T47D (cell line): ENCODE data around the gene CD70.
"Not testable (repeated sequence)": the region's sequence is repeated elsewhere in the genome, so short reads cannot be mapped to it uniquely, and the experiment has no call there.

Experiments
- DNase-seq, 2 experiments: peaks; one replicate each; pipeline versions ENCODE4 v3.0.0 to v3.0.0-alpha.2; 2011 to 2012; ENCODE audit warnings: low read depth in 1 of 2, low spot score in 1 of 2
- JUND ChIP-seq: IDR thresholded peaks from 2 replicates; pipeline ENCODE4 v1.6.1; 2012; ENCODE audit warnings: low read depth
- in situ Hi-C: cut with HindIII; loops from 2 replicates; pipeline ENCODE4 v1.10.0; 2016; ENCODE audit warnings: low sequenced_read_pairs, low pct_unique_long_range_greater_than_20kb

The CD70 gene, protein sequence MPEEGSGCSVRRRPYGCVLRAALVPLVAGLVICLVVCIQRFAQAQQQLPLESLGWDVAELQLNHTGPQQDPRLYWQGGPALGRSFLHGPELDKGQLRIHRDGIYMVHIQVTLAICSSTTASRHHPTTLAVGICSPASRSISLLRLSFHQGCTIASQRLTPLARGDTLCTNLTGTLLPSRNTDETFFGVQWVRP

DNA sequence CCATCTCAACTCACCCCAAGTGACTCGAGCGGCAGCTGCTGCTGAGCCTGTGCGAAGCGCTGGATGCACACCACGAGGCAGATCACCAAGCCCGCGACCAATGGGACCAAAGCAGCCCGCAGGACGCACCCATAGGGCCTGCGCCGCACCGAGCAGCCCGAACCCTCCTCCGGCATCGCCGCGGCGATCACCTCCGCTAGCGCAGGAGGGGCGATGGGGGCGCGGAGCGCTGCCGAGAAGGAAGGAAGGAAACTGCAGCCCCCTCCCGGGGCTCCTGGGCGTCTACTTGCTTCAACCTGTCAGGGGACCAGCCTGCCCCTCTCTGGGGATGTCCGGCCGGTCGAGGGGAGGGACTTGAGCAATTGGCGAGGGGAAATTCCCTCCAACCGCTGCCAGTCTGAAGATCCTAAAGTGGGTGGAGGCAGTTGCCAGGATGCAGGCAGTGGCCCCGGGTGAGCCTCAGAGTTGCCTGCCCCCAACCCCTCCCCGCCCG lies at the start of gene CD70:
Gene CD70, minus strand, starts transcription at position 324 of the 493 bp plus-strand sequence. Its CDS starts 148 bp downstream, at position 176.
- in situ Hi-C loops = no loop called here
- TF ChIP-seq JUND = no peak
- DNase-seq = peak; percentile 35 to 46

DNA sequence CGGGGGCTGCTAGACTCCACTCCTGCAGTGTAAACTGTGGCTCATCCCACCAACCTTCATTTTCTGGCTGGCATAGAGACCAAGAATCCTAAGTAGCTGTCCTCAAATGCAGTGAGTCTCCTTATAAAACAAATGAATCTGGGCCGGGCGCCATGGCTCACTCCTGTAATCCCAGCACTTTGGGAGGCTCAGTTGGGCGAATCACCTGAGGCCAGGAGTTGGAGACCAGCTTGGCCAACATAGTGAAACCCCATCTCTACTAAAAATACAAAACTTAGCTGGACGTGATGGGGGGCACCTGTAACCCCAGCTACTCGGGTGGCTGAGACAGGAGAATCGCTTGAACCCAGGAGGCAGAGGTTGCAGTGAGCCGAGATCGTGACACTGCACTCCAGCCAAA lies 49.4 kb upstream of the CD70 start:
- in situ Hi-C loops, DNase-seq: not testable (repeated sequence)

DNA sequence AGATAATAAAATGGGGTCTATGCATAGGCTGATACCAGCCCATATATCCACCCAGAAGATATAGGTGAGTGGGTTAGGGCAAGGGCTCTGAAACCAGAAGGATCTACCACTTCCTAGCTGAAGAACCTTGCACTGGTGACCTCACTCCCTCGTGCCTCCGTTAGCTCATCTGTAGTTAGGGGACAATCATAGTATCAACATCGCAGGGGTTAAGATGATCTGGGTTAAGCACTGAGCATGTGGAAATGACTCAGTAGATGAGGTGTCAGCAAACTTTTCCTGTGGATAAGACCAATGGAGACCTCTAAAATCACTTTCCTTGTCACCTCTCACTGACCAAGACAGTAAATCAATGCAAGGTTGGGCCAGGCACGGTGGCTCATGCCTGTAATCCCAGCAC lies 48.5 kb upstream of the CD70 start:
- in situ Hi-C loops = no loop called here
- no peak for TF ChIP-seq JUND
- no peak for DNase-seq

DNA sequence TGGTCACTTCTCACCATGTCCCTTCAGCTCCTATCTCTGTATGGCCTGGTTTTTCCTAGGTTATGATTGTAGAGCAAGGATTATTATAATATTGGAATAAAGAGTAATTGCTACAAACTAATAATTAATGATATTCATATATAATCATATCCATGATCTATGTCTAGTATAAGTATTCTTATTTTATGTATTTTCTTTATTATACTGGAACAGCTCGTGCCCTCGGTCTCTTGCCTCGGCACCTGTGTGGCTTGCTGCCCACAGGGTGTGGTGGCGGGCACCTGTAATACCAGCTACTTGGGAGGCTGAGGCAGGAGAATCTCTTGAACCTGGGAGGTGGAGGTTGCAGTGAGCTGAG lies 42.5 kb upstream of the CD70 start:
- DNase-seq, in situ Hi-C loops: not testable (repeated sequence)

DNA sequence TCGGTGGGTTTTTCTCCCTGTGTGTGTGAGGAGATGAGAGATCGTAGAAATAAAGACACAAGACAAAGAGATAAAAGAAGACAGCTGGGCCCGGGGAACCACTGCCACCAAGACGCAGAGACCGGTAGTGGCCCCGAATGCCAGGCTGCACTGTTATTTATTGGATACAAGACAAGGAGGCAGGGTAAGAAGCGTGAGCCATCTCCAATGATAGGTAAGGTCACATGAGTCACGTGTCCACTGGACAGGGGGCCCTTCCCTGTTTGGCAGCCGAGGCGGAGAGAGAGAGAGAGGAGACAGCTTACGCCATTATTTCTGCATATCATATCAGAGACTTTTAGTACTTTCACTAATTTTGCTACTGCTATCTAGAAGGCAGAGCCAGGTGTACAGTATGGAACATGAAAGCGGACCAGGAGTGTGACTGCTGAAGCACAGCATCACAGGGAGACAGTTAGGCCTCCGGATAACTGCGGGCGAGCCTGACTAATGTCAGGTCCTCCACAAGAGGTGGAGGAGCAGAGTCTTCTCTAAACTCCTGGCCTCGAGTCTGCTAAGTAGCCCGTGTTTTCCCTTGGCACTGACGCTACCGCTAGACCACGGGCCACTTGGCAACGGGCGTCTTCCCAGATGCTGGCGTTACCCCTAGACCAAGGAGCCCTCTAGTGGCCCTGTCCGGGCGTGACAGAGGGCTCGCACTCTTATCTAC lies 42.0 kb upstream of the CD70 start:
- in situ Hi-C loops = not testable (repeated sequence)

DNA sequence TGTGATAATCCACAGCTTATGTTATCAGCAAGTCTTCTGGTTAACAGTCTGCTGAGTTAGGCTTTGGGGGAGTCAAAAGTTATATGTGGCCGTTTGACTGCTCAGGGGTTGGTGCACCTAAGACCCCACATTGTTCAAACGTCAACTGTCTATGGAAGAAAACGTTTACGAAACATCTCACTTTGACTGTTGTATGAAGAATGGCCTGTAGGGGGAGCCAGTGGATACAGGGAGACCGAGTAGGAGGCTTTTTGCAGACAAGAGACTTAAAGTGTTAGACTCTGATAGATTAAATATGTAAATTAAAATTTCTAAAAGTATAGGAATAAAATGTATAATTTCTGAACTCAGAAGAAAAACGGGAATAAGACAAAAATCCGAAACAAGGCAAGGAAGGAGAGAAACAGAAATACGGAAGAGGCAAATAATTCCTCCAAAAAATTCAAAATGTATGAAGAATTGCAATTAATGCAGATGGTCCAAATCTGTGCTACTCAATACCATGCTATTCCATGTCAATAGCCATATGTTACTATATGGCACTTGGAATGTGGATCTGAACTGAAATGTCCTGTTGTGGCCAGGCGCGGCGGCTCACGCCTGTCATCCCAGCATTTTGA lies 41.2 kb upstream of the CD70 start:
- in situ Hi-C loops = no loop called here
- DNase-seq = peak in 1 of 2 experiments; percentile 80
- TF ChIP-seq JUND = no peak

More for the DNA sequence above, 42.0 kb upstream of the CD70 start:
- peak in 1 of 2 experiments; percentile 71 for DNase-seq

DNA sequence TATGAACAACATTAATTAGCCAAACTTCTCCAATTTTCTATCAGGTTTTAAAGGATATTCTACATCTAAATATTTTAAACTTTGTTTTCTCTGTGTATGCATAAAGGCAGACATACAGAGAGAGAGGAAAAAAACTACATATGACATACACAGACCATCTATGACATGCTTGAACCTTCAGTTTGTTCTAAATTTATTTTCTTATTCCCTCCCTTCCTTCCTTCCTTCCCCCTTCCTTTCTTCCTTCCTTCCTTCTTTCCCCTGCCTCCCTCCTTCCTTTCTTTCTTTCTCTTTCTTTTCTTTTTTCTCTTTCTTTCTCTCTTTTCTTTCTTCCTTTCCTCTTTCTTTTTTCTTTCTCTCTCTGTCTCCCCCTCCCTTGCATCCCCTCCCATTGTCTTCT lies 35.8 kb upstream of the CD70 start:
- in situ Hi-C loops = no loop called here
- DNase-seq = no peak
- no peak for TF ChIP-seq JUND

DNA sequence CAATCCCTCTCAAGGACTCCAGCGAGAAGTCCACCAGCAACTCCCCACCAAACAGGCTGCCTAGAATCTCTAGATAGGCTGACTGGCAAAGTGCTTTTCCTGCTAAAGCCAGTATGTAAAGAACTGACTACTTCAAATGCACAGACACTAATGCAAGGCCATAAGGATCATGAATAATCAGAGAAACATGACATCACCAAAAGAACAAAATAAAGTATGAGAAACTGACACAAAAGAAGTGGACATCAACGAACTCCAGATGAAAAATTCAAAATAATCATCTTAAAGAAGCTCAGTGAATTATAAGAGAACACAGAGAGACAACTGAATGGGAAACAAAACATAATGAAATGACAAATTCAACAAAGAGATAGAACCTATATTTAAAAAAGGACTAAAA lies 26.4 kb upstream of the CD70 start:
- TF ChIP-seq JUND = no peak
- DNase-seq = no peak
- in situ Hi-C loops = no loop called here

DNA sequence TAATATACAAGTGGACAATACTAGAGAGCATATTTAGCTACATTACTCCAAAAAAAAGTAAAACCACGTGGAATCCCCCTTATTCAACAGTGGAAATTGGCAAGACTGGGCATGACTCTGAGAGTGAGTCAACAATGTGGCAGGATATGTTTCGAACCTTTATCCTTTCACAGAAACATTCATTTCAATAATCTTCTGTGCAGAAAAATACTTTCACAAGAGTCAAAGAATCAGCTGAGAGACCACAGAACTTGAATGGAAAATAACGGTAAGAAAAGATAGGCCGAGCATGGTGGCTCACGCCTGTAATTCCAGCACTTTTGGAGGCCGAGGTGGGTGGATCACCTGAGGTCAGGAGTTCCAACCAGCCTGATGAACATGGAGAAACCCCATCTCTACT lies 25.1 kb upstream of the CD70 start:
- DNase-seq = no peak
- no peak for TF ChIP-seq JUND
- in situ Hi-C loops = no loop called here

DNA sequence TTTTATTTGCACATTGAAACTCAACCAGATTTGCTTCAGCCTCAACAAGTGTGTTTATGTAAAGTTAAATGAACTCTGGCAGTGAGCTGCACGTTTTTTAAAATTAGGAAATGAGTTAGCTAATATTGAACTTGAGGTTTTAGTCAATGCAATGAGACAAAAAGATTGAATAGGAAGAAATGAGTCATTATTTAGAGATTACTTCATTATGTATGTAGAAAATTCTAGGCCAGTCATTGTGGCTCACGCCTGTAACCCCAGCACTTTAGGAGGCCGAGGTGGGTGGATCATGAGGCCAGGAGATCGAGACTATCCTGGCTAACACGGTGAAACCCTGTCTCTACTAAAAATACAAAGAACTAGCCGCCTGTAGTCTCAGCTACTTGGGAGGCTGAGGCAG lies 22.8 kb upstream of the CD70 start:
- TF ChIP-seq JUND = no peak
- DNase-seq = no peak
- in situ Hi-C loops = no loop called here

DNA sequence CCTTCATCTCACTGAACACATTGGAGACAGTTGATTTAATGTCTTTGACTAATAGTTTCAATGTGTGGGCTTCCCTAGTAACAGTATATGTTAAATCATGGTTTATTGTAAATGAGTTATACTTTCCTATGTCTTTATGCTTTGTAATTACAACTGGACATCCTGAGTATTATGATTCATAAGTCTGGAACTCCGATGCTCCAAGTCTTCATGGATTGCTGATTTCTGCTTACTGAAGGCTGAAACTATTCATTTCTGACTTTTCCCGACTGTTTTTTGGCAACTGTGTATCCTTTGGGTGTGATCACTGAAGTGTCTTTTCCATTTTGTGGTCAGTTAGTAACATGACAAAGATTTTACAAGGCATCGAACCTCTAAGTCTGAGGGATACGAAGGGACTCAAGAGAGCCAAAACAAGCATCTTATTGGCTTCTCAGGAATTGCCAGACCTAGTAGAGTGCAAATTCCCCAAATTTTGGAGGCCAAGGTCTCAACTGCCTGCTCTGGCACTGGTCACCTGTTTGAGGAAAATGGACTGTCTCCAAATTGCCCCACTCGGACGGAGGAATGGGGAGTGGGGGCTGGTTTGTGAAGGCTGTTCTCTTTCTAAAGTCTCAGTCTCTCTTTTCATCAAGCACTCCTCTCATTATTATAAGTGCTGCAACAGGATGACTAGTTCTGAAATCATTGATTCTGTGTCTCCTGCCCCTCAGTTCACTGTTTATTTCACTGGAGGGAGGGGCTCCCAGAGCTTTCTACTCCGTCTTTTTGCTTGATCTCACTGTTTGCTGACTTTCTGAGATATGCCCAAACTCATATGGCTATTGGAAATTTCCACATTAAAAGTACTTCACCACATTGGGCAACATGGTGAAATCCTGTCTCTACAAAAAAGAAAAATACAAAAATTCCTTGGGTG lies 20.2 kb upstream of the CD70 start:
- in situ Hi-C loops = no loop called here
- no peak for TF ChIP-seq JUND
- no peak for DNase-seq

DNA sequence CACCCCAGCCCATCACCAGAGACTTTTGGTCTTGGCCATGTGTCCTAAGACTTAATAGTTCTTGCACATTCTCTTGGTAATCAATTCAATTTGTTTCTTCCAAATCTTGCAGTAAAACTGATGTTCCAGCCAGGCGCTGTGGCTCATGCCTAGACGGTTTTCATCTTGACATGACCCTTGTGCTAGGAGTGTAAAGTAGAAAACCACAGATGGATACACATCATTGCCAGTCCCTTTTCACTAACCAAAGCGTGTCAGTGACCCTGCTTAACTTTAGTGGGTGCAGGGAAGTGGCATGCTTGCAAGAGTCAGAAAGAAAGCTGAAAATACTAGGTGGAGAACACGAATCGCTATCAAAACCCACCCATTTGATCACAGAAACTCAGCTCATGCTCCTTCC lies 18.0 kb upstream of the CD70 start:
- no peak for DNase-seq
- in situ Hi-C loops = no loop called here
- TF ChIP-seq JUND = no peak

DNA sequence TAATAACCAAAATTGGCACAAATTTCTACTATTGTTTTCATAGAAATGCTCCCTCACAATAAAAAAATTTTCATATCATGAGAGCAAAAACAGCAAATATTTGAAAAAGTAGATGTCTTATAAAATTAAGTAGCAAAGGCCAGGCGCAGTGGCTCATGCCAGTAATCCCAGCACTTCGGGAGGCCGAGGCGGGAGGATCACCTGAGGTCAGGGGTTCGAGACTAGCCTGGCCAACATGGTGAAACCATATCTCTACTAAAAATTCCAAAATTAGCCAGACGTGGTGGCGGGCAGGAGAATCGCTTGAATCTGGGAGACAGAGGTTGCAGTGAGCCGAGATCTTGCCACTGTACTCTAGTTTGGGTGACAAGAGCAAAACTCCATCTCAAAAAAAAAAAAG lies 17.2 kb upstream of the CD70 start:
- DNase-seq, in situ Hi-C loops: not testable (repeated sequence)

DNA sequence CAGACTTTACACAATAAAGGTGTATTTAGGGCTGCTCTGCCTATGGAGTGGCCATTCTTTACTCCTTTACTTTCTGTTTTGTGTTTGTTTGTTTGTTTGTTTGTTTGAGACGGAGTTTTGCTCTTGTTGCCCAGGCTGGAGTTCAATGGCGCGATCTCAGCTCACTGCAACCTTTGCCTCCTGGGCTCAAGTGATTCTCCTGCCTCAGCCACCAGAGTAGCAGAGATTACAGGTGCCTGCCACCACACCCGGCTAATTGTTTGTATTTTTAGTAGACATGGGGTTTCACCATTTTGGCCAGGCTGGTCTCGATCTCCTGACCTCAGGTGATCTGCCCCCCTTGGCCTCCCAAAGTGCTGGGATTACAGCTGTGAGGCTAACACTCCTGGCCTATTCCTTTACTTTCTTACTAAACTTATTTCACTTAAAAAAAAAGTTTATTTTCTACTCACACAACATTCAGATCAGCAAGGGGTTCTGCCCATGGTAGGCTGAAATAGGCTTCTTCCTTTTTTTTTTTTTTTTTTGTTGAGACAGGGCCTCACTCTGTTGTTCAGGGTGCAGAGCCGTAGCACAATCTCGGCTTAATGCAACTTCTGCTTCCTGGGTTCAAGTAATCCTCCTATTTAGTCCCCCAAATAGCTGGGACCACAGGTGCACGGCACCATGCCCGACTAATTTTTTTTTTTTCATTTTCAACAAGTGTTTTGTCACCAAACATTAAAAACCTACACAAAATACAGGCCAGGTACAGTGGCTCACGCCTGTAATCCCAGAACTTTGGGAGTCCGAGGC lies 15.5 kb upstream of the CD70 start:
- DNase-seq, in situ Hi-C loops: not testable (repeated sequence)
